ENCODE data around the gene THSD7A. TPM values are rescaled to one million over a fixed set of nuclear protein-coding genes. Genes with fewer than 3 reads are reported as not detected.

THSD7A gene
- total RNA-seq, 2 donors from 2014 or later, result 6.6 to 7.0 TPM

- DNase-seq (ENCODE audit: low spot score), result no peak
- intact Hi-C loops (cut with DNase I), result no loop called here
These were observed 117.8 kb downstream of the THSD7A start for GRCh38 chr7:11714205-11714604.

- intact Hi-C loops (cut with DNase I), result no loop called here
- DNase-seq (ENCODE audit: low spot score), result no peak
These were observed 118.6 kb downstream of the THSD7A start for GRCh38 chr7:11713352-11713751.

GRCh38 chr7:11710377-11710776, 121.6 kb downstream of the THSD7A start:
- intact Hi-C loops (cut with DNase I), result no loop called here
- no peak for DNase-seq (ENCODE audit: low spot score)

GRCh38 chr7:11709196-11709595, 122.8 kb downstream of the THSD7A start:
- intact Hi-C loops (cut with DNase I), result no loop called here
- DNase-seq (ENCODE audit: low spot score), result no peak

GRCh38 chr7:11707606-11708193, 124.3 kb downstream of the THSD7A start:
- intact Hi-C loops (cut with DNase I), result no loop called here
- no peak for DNase-seq (ENCODE audit: low spot score)

- no peak for DNase-seq (ENCODE audit: low spot score)
- intact Hi-C loops (cut with DNase I), result no loop called here
These were observed 125.1 kb downstream of the THSD7A start for GRCh38 chr7:11706666-11707605.

GRCh38 chr7:11703829-11704228, 128.2 kb downstream of the THSD7A start:
- intact Hi-C loops (cut with DNase I), result no loop called here
- DNase-seq (ENCODE audit: low spot score), result no peak

- intact Hi-C loops (cut with DNase I), result no loop called here
- DNase-seq (ENCODE audit: low spot score), result no peak
These were observed 129.1 kb downstream of the THSD7A start for GRCh38 chr7:11702938-11703337.

GRCh38 chr7:11701829-11702560, 130.0 kb downstream of the THSD7A start:
- DNase-seq (ENCODE audit: low spot score), result no peak
- intact Hi-C loops (cut with DNase I), result no loop called here

- no peak for DNase-seq (ENCODE audit: low spot score)
- intact Hi-C loops (cut with DNase I), result no loop called here
These were observed 132.3 kb downstream of the THSD7A start for GRCh38 chr7:11699666-11700065.

- DNase-seq (ENCODE audit: low spot score), result no peak
- intact Hi-C loops (cut with DNase I), result no loop called here
These were observed 133.6 kb downstream of the THSD7A start for GRCh38 chr7:11698384-11698871.

GRCh38 chr7:11690395-11690794, 141.6 kb downstream of the THSD7A start:
- DNase-seq (ENCODE audit: low spot score), result no peak
- intact Hi-C loops (cut with DNase I), result no loop called here

- DNase-seq (ENCODE audit: low spot score), result no peak
- intact Hi-C loops (cut with DNase I), result no loop called here
These were observed 142.9 kb downstream of the THSD7A start for GRCh38 chr7:11689096-11689495.

GRCh38 chr7:11681461-11681860, 150.5 kb downstream of the THSD7A start:
- no peak for DNase-seq (ENCODE audit: low spot score)
- intact Hi-C loops (cut with DNase I), result no loop called here

GRCh38 chr7:11675163-11675562, 156.8 kb downstream of the THSD7A start:
- DNase-seq (ENCODE audit: low spot score), result peak; percentile 50
- intact Hi-C loops (cut with DNase I), result loop anchor here in 1 of 2 donors (5.0 kb wide), 1 partner anchor 227 kb away; no protein-coding TSS in a partner anchor

- intact Hi-C loops (cut with DNase I), result no loop called here
- DNase-seq (ENCODE audit: low spot score), result no peak
These were observed 163.3 kb downstream of the THSD7A start for GRCh38 chr7:11668727-11669126.

- no peak for DNase-seq (ENCODE audit: low spot score)
- intact Hi-C loops (cut with DNase I), result no loop called here
These were observed 164.2 kb downstream of the THSD7A start for GRCh38 chr7:11667810-11668185.

- intact Hi-C loops (cut with DNase I), result no loop called here
- no peak for DNase-seq (ENCODE audit: low spot score)
These were observed 164.8 kb downstream of the THSD7A start for GRCh38 chr7:11667071-11667809.

- intact Hi-C loops (cut with DNase I), result no loop called here
- DNase-seq (ENCODE audit: low spot score), result no peak
These were observed 166.6 kb downstream of the THSD7A start for GRCh38 chr7:11665357-11665756.

Measured in posterior vena cava (tissue), 2 donors.